Measurements from ENCODE around the gene TYW1.

DNA sequence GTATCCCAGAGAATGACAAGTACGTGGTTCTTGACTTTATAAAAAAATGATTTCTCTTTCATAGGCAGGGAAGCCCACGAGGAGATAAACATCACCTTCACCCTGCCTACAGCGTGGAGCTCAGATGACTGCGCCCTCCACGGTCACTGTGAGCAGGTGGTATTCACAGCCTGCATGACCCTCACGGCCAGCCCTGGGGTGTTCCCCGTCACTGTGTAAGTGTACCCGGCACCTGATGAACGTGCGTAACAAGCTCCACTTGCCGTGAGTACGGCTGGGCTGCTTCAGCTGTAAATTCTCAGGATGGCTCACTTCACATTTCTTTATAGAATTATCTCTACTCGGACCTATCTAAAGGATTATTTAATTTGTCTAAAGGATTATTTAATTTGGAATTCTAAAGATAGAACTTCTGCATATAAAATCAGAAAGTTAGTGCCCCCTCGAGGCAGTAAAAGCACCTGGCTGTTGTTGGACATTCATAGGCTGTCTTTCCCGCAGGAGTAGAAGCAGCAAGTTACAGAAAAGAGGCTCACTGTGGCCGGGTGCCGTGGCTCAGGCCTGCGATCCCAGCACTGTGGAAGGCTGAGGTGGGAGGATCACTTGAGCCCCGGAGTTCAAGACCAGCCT is 48.0 kb upstream of the TYW1 start:
- TF ChIP-seq PBX3 (CRISPR knock-in tag; IDR thresholded peaks at IDR 0.05) (no peak), YY1 (tag by site-specific recombination; IDR thresholded peaks at IDR 0.05) (no peak), ZNF157 (tag by site-specific recombination; IDR thresholded peaks at IDR 0.05) (no peak), ZBTB21 (tag by site-specific recombination; IDR thresholded peaks at IDR 0.05) (no peak), GLIS1 (tag by site-specific recombination; IDR thresholded peaks at IDR 0.05) (no peak), GLI2 (tag by site-specific recombination; IDR thresholded peaks at IDR 0.05; ENCODE audit: borderline replicate concordance, low read depth) (no peak)
- TF ChIP-seq, protein P1, sequence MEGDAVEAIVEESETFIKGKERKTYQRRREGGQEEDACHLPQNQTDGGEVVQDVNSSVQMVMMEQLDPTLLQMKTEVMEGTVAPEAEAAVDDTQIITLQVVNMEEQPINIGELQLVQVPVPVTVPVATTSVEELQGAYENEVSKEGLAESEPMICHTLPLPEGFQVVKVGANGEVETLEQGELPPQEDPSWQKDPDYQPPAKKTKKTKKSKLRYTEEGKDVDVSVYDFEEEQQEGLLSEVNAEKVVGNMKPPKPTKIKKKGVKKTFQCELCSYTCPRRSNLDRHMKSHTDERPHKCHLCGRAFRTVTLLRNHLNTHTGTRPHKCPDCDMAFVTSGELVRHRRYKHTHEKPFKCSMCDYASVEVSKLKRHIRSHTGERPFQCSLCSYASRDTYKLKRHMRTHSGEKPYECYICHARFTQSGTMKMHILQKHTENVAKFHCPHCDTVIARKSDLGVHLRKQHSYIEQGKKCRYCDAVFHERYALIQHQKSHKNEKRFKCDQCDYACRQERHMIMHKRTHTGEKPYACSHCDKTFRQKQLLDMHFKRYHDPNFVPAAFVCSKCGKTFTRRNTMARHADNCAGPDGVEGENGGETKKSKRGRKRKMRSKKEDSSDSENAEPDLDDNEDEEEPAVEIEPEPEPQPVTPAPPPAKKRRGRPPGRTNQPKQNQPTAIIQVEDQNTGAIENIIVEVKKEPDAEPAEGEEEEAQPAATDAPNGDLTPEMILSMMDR (tag by site-specific recombination; IDR thresholded peaks at IDR 0.05), result no peak
- TF ChIP-seq, protein P2, sequence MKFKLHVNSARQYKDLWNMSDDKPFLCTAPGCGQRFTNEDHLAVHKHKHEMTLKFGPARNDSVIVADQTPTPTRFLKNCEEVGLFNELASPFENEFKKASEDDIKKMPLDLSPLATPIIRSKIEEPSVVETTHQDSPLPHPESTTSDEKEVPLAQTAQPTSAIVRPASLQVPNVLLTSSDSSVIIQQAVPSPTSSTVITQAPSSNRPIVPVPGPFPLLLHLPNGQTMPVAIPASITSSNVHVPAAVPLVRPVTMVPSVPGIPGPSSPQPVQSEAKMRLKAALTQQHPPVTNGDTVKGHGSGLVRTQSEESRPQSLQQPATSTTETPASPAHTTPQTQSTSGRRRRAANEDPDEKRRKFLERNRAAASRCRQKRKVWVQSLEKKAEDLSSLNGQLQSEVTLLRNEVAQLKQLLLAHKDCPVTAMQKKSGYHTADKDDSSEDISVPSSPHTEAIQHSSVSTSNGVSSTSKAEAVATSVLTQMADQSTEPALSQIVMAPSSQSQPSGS (tag by site-specific recombination; IDR thresholded peaks at IDR 0.05; ENCODE audit: low read depth), result no peak

Measured in HEK293 (cell line).